DOHH2 (cell line): Measurements from ENCODE around the gene CELF3.

ENCODE experiments used
- H3F3A ChIP-seq: fragments of 200-600 bp; sonication (generic), shearing (Covaris generic); 2 replicates; pipeline ENCODE4 v1.6.0; 2016; ENCODE audit warnings: antibody characterized with exemption, mild to moderate bottlenecking; ENCODE audit not compliant: control insufficient read depth, insufficient read depth
- H3K27ac ChIP-seq: fragments of 200-600 bp; sonication (generic); 2 replicates; pipeline ENCODE4 v1.5.1; 2014; ENCODE audit warnings: low read depth, mild to moderate bottlenecking, low read length, moderate library complexity
- H3K27me3 ChIP-seq: fragments of 200-600 bp; sonication (generic); 2 replicates; pipeline ENCODE4 v1.6.1; 2014; ENCODE audit warnings: mild to moderate bottlenecking, low read length, mixed read lengths; ENCODE audit not compliant: control insufficient read depth
- H3K36me3 ChIP-seq: fragments of 200-600 bp; sonication (generic); 2 replicates; pipeline ENCODE4 v1.6.1; 2014; ENCODE audit warnings: mild to moderate bottlenecking, low read length, moderate library complexity, mixed read lengths; ENCODE audit not compliant: control insufficient read depth
- H3K4me1 ChIP-seq: fragments of 200-600 bp; sonication (generic); 2 replicates; pipeline ENCODE4 v1.6.1; 2014; ENCODE audit warnings: mild to moderate bottlenecking, low read length, mixed read lengths; ENCODE audit not compliant: control insufficient read depth
- H3K4me2 ChIP-seq: fragments of 200-600 bp; sonication (generic); 2 replicates; pipeline ENCODE4 v1.6.0; 2014; ENCODE audit warnings: mild to moderate bottlenecking, low read length, moderate library complexity
- H3K4me3 ChIP-seq: fragments of 200-600 bp; sonication (generic); 2 replicates; pipeline ENCODE4 v1.5.1; 2014; ENCODE audit warnings: mild to moderate bottlenecking, low read length, mixed read lengths
- H3K79me2 ChIP-seq: fragments of 200-600 bp; sonication (generic); 2 replicates; pipeline ENCODE4 v1.6.1; 2014; ENCODE audit warnings: mild to moderate bottlenecking, low read length, mixed read lengths; ENCODE audit not compliant: control insufficient read depth
- H3K9me2 ChIP-seq: fragments of 200-600 bp; sonication (generic); replicated peaks from 2 replicates; pipeline ENCODE4 v1.6.1; 2014; ENCODE audit warnings: mild to moderate bottlenecking, low read length, mixed read lengths; ENCODE audit not compliant: control insufficient read depth
- H3K9me3 ChIP-seq: fragments of 200-600 bp; sonication (generic); 2 replicates; pipeline ENCODE4 v1.6.1; 2014; ENCODE audit warnings: antibody characterized with exemption, low read length, mixed read lengths; ENCODE audit not compliant: control insufficient read depth, insufficient read depth
- H4K20me1 ChIP-seq: fragments of 200-600 bp; sonication (generic); 2 replicates; pipeline ENCODE4 v1.6.0; 2014; ENCODE audit warnings: low read depth, mild to moderate bottlenecking, antibody characterized with exemption, low read length, moderate library complexity; ENCODE audit not compliant: control insufficient read depth, insufficient read depth
- EZH2phosphoT487 ChIP-seq: fragments of 200-600 bp; sonication (generic); IDR thresholded peaks from 2 replicates; pipeline ENCODE4 v1.6.1; 2017; ENCODE audit warnings: borderline replicate concordance, mild to moderate bottlenecking, antibody characterized with exemption, low read length, moderate library complexity, mixed read lengths
- TF ChIP-seq, protein P1 (sequence below): fragments of 200-600 bp; sonication (generic); IDR thresholded peaks from one replicate; pipeline ENCODE4 v1.5.1; 2014; ENCODE audit warnings: antibody characterized with exemption, mild to moderate bottlenecking, low read depth, low read length; ENCODE audit not compliant: poor library complexity, severe bottlenecking

The CELF3 gene

GRCh38 chr1:151706464-151707415 is 9.9 kb downstream of the CELF3 start:
- Histone ChIP-seq H3K27me3 (peaks cover under 1% of the 10 kb centered on the region; the same call in 1 of the 2 replicates), H3K9me2 (no peaks in the 10 kb centered on the region), H3K79me2 (no peaks in the 10 kb centered on the region), H3F3A (no peaks in the 10 kb centered on the region), H3K4me2 (no peak overlapping the region), H3K27ac (no peak overlapping the region), H3K9me3 (no peaks in the 10 kb centered on the region), H3K36me3 (no peaks in the 10 kb centered on the region), H3K4me1 (no peaks in the 10 kb centered on the region), H3K4me3 (no peak overlapping the region), H4K20me1 (no peaks in the 10 kb centered on the region)
- TF ChIP-seq, protein P1, sequence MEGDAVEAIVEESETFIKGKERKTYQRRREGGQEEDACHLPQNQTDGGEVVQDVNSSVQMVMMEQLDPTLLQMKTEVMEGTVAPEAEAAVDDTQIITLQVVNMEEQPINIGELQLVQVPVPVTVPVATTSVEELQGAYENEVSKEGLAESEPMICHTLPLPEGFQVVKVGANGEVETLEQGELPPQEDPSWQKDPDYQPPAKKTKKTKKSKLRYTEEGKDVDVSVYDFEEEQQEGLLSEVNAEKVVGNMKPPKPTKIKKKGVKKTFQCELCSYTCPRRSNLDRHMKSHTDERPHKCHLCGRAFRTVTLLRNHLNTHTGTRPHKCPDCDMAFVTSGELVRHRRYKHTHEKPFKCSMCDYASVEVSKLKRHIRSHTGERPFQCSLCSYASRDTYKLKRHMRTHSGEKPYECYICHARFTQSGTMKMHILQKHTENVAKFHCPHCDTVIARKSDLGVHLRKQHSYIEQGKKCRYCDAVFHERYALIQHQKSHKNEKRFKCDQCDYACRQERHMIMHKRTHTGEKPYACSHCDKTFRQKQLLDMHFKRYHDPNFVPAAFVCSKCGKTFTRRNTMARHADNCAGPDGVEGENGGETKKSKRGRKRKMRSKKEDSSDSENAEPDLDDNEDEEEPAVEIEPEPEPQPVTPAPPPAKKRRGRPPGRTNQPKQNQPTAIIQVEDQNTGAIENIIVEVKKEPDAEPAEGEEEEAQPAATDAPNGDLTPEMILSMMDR: no peak
- no peak for TF ChIP-seq EZH2phosphoT487

GRCh38 chr1:151705753-151706463 is 10.7 kb downstream of the CELF3 start:
- H3K4me3 ChIP-seq: no peak overlapping the region
- H3F3A ChIP-seq: no peaks in the 10 kb centered on the region
- no peaks in the 10 kb centered on the region for H3K9me3 ChIP-seq
- H3K4me1 ChIP-seq: no peaks in the 10 kb centered on the region
- H4K20me1 ChIP-seq: no peaks in the 10 kb centered on the region
- H3K27me3 ChIP-seq: no peaks in the 10 kb centered on the region; the same call in 1 of the 2 replicates
- no peaks in the 10 kb centered on the region for H3K9me2 ChIP-seq
- TF ChIP-seq, protein P1: no peak
- no peak for TF ChIP-seq EZH2phosphoT487
- H3K27ac ChIP-seq: no peak overlapping the region
- no peak overlapping the region for H3K4me2 ChIP-seq
- no peaks in the 10 kb centered on the region for H3K36me3 ChIP-seq
- no peaks in the 10 kb centered on the region for H3K79me2 ChIP-seq

GRCh38 chr1:151705146-151705545 is 11.5 kb downstream of the CELF3 start:
- H3K27ac ChIP-seq: no peak overlapping the region
- H3K9me2 ChIP-seq: no peaks in the 10 kb centered on the region
- no peaks in the 10 kb centered on the region for H4K20me1 ChIP-seq
- H3K4me2 ChIP-seq: no peak overlapping the region
- no peaks in the 10 kb centered on the region for H3K9me3 ChIP-seq
- no peak overlapping the region for H3K4me3 ChIP-seq
- H3K4me1 ChIP-seq: no peaks in the 10 kb centered on the region
- TF ChIP-seq, protein P1: no peak
- no peak for TF ChIP-seq EZH2phosphoT487
- H3K27me3 ChIP-seq: no peaks in the 10 kb centered on the region
- no peaks in the 10 kb centered on the region for H3F3A ChIP-seq
- H3K36me3 ChIP-seq: no peaks in the 10 kb centered on the region
- H3K79me2 ChIP-seq: no peaks in the 10 kb centered on the region
